HG02884 (cell line): ENCODE results near the gene SSBP4.

Source experiments
- ATAC-seq: cut with Tn5 transposase; IDR thresholded peaks from one replicate; pipeline ENCODE4 v1.9.1; 2021; ENCODE audit warnings: mild to moderate bottlenecking, moderate library complexity; ENCODE audit not compliant: unreplicated experiment

SSBP4 gene

DNA sequence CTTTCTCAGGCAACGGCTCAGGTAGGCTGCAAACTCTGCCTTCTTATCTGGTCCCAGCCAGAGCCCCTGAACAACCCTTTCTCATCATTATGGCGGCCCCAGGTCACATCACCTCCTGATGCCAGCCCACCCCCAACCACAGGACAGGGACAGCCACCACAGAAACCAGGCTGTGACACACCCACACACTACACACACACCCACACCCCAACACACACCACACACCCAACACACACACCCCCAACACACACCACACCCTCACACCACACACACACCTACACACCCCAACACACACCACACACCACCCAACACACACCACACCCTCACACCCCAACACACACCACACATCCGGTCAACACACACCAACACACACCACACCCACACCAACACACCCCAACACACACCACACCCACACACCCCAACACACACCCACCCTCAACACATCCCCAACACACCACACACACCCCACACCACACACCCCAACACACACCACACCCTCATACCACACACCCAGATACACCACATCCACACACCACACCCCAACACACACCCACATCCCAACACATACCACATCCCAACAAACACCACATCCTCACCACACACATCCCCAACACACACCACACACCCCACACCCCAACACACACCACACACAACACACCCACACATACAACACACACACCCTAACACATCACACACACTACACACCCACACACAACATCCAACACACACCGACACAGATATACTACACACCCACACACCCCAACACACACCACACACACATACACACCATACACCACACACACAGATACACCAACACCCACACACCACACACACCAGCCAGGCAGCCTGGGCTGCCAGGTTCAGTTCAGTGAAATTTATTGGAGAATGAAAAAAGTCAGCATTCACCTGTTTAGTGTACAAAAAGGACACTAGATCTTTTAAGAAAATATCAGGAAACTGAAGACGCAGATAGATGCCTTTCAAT lies 22.9 kb downstream of the SSBP4 start:
- ATAC-seq, result no peak

DNA sequence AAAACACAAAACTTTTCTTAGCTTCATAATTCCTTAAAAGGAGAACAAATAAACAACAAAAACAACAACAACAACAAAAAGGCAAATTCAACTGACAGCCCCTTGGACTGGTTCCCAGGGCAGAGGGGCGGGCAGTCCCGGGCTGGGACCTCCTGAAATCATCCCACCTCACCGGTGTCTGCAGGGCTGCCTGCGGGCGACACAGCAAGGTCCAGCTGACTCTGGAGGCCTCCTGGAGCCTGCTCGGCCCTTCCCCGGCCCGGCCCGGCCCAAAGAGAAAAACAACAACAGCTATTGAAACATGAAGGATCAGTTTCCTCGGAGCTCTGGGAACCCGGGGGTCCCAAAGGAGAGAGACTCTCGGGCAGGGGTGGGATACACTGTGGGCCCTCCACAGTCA lies 23.7 kb downstream of the SSBP4 start:
- no peak for ATAC-seq

DNA sequence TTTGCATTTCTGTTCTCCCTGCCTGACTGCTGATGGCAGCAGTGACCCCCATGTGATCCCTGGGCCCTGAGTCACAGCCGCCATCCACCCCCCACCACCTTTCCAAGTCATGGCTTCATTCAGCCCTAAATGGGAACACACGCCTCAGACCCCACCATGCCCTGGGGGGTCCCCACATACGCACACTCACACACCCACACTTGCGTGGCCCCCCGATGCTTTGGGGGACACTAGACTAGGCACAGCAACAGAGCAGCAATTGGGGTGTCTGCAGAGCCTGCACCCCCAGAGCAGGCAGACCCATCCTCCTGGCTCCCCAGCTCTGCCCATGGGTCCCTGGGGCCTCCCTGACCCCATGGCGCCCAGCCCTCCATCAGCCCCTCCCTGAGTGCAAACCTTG lies 24.2 kb downstream of the SSBP4 start:
- ATAC-seq, result no peak

DNA sequence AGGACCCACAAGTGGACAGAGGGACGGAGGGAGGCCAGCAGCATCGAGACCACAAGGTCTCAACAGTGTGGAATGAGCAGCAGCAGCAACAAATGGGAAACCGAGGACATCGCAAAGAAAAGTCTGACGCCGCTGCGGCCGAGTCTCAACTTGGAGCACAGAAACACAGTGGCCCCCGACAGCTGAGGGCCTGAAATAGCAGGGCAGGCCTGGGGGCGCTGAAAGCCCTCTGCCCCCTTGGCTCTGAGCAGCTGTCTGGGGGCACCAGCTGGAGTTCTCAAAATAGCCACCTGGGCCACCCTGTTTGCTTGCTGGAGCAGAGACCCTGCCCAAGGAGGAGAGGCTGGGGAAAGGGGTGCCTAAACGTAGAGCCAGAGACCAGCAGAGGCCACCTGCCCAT lies 24.6 kb downstream of the SSBP4 start:
- ATAC-seq, result no peak

DNA sequence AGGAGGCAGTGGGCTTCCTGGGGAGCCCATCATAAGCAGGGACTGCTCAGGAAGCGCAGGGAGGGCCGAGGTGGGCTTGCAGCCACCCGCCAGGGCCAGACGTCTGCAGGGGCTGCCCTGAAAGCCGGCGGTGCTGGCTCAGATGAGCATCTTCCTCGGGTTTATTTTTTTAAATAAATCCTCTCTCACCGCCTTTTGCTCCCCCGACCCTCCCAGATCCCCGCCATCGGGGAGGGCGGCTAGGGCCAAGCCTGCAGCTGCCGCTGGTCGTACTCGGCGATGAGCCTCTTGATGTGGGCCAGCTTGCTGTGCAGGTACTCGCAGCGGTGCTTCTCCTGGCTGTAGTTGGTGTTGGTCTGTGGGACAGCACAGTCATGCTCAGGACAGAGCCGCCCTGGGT lies 25.3 kb downstream of the SSBP4 start:
- no peak for ATAC-seq

DNA sequence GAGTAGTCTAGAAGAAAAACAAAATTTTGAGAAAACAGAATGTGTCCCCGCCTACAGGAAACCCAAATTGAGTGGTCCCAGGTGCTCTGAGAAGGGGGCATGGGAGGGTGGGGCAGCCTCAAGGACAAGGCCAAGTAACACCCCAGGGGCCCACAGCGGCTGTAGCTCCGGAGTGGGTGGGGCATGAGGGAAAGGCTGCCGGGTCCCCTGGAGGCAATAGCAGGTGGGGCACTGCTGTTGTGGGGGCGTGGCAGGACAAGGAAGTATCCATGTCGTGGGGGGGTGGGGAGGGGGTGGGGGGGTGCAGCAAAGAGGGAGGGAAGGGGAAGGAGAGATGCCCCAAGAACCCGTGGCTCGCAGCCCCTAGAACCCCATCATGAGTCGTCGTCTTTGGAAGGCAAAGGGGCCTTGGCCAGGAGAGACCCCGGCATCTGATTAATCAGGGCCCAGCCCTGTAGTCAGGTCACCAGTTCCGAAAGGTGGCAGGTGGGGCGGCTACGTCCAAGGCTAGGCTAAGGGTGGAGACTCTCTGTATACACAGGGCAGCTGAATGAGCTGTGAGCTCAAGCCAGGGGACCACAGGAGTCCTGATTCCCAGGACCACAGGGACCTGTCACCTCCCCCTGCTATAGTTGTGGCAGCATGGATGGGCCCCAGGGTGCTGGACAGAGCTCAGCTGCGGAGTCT lies 26.2 kb downstream of the SSBP4 start:
- no peak for ATAC-seq

DNA sequence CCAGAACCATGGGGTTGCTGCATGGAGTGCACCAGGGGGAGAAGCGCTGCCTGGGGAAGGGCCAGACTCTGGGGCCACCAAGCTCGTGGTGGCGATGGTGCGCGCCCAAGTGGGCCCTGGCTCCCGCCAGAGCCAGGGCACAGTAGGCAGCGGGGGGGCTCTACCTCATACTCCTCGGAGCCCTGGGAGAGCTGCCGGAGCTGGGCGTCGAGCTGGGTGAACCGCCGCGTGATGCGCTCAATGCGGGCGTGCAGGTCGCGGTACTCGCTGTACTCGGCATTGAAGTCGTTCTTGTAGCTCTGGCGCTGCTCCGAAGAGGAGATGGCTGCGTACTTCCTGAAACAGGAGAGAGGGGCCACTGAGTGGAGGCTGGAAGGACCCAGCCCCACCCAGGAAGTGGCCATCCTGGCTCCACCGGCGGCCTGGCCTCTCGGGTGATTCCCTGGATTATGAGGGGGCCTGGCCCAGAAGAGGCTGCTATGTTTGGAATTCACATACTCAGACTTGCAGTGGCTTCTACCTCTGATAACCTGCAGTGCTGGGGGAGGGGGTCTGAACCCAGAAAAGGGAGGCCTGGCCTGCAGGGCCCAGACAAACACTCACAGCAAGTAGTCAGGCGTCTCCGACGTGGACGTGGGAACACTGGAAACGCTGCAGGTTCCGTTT lies 27.1 kb downstream of the SSBP4 start:
- no peak for ATAC-seq

DNA sequence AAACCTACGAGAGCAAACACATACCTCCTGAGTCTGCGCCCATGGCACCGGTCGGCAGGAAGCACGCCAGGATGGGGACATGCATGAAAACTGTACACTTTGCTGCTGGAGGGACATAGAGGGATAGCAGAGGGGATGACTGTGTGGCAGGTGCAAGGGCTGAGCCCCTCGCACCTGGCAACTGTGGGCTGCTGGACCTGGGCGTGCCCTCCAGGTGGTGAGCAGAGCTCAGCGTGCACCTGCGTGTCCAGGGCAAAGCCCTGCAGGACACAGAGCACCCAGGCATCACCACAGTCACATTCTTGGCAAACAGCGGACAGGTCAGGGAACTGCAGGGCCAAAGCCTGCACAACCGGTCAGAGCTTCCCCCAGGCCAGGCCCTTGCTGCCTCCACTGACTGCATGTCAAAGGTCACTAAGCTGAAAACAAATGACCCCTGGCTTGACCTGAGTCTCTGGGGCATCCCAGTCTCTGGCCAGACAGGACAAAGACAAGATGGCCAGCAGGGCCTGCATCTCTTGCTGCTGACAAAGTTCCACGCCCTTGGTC lies 27.7 kb downstream of the SSBP4 start:
- no peak for ATAC-seq

DNA sequence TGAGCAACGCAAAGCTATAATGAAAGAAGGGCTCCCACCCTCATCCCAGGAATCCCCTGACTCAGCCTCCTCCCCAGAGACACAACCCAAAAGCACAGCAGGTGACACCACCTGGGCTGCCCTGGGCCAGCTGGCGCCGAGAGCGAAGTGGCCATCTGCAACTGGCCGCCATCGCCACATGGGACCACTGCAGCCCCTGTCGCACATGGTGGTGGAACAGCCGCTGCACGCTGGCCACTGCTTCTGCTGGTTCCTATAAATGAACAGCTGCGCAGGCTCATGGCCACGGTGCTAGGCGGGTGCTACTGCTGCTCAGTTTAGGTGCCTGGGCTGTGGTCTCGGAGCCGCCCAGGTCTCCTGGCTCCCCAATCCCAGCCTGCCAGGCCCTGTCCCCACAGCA lies 30.4 kb downstream of the SSBP4 start:
- no peak for ATAC-seq

DNA sequence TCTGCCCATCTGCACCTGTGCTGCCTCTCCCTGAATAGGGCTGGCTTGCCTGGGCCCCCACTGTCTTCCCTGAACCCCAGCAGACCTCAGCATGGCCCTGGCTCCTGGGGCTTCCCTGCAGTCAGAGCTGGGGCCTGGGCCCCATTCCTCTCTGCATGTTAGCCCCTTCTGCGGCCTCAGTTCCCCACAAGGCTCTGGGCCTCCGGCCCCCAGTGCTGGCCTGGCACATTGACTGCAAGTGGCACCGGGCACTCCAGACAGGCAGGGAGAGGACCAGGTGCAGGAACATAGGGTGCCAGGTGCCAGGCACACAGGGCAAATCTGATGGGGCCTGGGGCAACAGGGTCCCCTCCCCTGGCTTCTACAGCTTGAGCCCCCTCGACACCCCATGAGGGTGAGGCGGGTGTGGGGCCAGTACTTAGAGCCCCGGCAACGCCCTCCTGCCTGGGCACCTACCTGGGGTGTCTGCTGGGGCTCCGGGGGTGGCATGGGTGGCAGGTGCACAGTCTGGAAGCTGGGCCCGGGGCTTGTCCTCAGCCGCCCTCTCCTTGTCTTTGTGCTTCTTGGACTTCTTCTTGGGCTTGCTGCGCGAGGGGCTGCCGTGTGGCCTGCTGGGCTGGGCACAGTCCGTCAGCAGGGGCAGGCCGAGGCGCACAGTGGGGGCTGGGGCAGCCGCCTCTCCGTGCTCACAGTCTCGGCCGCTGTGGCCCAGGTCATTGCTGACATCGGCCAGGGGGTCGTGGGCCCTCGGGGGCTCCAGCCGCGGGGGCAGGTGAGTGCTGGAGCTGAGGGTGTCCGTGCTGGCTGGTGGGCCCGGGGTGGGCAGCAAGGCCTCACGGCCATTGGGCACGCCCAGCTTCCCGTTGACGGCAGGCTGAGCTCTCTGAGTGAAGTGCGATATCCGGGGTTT lies 31.1 kb downstream of the SSBP4 start:
- no peak for ATAC-seq

DNA sequence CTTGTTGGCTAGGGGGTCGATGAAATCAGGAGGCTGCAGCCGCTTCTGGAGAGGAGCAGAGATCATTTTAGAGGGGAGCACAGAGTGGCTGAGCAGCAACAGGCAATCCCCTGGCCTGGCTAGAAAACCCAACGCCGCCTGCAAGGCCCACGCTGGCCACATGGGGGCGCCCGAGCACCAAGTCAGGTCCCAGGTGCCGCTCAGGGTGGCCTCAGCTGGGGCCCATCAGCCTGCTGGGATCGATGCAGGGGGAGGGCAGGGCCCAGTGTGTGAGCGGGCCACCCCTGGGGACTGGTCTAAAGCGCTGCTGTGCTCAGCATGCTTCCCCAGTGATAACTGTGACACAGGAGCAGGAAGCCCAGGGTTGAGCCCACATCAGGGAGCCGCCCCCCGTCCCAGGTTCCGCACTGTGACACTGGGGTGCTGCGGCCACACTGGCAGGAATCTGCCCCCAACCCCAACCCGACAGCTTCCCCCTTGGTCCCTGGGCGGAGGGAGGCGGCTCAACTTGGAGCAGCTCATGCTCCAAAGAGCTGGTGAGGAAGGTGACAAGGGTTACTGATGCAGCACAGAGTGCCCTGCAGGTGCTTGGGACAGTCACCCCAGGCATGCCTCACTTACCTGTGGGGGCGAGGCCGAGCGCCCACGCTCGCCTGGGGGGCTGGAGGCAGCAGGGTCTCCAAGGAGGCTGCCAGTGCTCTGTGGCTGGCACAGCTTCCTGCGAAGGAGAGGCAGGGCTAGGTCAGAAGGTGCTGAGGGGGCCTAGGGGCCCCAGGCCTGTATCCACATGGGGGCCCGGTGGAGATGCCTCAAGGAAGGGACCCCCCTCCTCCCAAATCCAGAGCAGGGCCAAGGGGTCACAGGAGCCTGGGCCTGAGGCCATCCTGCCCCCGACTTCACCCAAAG lies 32.0 kb downstream of the SSBP4 start:
- no peak for ATAC-seq

DNA sequence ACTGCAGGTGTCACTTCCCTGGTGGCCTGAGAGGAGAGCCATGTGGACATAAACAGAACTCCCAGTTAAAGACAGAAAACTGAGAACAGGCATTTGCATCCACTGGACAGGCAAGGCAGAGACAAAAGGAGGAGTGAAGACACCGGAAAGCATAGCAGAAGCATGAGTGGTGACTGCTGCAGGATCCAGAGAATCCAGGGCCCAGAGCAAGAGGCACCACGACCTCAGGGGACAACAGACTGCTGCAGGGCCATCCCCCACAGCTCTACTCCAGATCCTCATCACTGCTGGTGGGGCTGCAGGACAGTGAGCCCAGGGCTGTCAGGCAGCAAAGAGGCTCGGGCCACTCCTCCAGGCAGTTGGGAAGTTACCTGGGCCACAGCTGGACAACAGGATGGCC lies 33.2 kb downstream of the SSBP4 start:
- ATAC-seq, result no peak

DNA sequence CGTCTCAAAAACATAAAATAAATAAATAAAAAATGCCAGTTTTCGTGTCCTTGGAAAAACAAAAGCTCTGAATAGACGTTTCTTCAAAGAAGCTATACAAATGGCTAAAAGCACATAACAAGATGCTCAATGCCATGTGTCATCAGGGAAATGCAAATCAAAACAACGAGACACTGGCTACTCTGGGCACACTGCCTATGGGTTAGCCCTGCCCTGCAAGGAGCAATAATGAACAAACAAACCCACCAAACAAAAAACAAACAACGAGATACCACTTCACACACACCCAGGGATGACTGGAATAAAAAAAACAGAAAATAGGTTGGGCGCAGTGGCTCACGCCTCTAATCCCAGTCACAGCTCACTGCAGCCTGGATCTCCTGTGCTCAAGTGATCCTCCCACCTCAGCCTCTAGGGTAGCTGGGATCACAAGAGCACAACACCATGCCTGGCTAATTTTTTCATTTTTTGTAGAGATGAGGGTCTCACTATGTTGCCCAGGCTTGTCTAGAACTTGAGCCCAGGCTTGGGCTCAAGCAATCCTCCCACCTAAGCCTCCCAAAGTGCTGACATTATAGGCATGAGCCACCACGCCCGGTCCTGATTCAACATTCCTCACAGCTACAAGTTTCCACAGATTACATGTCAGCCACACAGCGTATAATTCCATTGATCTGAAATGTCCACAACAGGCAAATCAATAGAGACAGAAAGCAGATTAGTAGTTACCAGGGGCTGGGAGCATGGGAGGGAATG lies 34.2 kb downstream of the SSBP4 start:
- no peak for ATAC-seq

DNA sequence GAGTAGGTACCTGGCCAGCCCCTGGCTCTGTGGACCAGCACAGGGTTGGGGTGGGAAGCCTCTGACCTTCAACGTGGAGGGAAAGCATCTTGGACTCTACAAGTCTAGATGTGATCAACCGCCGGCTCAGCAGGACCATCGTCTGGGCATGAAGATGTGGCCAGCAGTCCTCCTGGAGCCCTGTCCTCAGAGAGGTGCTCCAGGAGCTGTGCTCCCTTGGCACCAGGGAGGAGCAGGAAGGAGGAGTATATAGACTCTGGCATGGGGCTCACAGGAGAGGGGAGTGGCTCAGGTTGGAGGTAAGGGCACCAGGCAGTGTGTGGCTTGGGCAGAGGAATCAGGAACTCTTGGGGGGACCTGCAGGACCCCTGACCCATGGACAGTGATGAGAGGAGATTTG lies 37.1 kb downstream of the SSBP4 start:
- no peak for ATAC-seq

DNA sequence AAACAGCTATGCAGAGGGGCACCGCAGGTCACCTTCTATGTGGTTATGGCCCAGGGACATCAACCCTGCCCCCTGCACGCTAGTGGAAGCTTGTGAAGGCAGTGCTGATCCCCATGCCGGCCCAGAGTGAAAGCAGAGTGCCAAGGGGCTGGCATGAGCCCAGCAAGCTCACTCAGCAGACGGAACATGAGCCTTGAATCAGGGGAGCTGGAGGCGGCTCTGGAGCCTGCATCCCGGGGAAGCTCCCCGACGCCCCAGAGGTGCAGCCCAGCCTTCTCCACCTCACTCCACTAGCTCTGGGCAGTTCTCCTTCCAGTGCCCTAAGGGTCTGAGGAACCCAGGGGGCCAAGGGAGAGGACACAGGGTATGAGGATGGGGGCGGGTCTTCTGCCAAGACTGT lies 37.8 kb downstream of the SSBP4 start:
- no peak for ATAC-seq

DNA sequence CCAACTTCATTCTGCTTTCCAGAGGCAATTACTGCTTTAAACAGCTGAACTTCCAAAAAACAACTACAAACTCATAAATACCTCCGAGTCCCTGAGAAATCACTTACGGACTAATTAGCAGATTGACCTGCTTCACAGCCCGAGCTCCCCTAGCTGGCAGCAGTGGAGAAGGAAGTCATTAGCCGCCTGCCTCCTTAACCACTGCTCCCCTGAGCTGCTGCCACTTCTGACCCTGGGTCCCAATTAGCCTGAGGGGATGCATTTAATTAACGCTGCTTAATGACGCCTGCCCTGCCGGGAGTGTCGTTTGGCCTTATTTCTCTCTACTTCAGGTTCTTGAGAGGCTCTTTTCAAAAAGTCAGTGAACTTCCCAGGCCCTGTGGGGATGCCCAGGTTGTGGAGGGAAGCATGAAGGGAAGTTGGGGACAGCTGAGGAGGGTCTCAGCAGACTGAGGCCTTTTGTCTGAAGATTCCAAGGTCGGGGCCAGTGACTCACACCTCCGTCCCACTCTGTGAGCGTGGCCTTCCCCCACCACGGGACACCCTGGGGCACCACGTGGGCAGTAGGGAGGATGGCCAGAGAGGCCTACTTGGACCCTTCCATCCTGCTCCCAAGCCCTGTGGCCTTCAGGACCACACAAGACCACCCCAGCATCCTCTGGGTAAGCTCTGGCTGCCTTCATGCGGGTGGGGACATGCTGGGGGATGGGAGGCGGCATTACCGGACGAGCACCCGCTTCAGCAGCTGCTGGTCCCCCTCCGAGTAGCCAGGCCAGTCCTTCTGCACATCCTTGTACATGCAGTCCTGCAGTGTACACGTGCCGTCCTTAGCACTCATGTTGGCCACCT lies 38.5 kb downstream of the SSBP4 start:
- ATAC-seq, result no peak

DNA sequence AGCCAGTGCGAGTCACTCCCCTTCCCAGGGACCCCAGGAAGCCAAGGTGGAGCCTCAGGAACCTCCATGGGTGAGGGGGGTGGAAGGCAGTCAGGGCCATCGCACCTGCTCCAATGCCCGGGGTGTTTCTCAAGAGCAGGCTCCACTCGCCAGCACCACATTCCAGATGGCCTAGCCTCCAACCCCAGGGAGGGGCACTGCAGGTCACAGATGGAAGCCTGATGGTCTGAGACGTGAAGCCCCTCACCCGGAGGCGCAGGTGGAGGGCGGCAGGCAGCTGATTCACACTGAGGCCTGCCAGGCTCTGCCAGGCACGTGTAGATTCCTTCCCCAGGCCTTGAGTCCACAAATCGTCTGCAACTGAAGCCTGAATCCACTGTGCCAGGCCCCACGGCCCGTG lies 41.7 kb downstream of the SSBP4 start:
- ATAC-seq, result no peak

DNA sequence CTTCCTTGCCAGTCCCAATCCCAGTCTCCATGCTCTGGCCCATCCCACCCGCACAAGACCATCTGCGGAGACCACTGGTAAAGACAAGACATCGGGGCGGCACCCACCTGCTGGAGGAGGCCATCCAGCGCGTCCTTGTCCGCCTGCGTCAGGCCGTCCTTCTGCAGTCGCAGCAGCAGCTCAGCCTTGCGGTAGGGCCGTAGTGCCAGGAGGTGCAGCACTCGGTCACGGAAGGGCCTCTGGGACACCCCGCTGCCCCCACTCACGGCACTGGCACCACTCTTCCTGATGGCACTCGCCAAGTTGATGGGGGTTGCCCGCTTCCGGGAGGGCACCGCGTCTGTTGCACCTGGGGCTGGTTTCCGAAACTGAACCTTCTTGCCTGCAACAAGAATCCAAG lies 42.3 kb downstream of the SSBP4 start:
- no peak for ATAC-seq
